Neural cell (in vitro differentiated cells): ENCODE measurements around the gene C10orf105. TPM values are rescaled to one million over a fixed set of nuclear protein-coding genes. Genes with fewer than 3 reads are reported as not detected.

Experiments used
- H2AFZ ChIP-seq: fragments of 200-600, 300-800 bp; sonication (generic), shearing (Covaris generic); 2 replicates; pipeline ENCODE4 v1.6.0; 2014; ENCODE audit warnings: low read depth, mild to moderate bottlenecking, antibody characterized with exemption, low read length, moderate library complexity
- H3F3A ChIP-seq: fragments of 200-600 bp; shearing (Covaris generic); 2 replicates; pipeline ENCODE4 v1.6.1; 2016; ENCODE audit warnings: mild to moderate bottlenecking, moderate library complexity, mixed read lengths, antibody characterized with exemption, low read length; ENCODE audit not compliant: insufficient read depth, poor library complexity, severe bottlenecking
- H3K27ac ChIP-seq: fragments of 200-600, 300-800 bp; sonication (generic), shearing (Covaris generic); 2 replicates; pipeline ENCODE4 v1.5.1; 2014; ENCODE audit warnings: mild to moderate bottlenecking, low read length, moderate library complexity
- H3K27me3 ChIP-seq: fragments of 300-800, 200-600 bp; sonication (generic), shearing (Covaris generic); 2 replicates; pipeline ENCODE4 v1.6.0; 2014; ENCODE audit warnings: mild to moderate bottlenecking, low read depth, low read length, moderate library complexity; ENCODE audit not compliant: insufficient read depth
- H3K36me3 ChIP-seq: fragments of 300-800, 200-600 bp; sonication (generic), shearing (Covaris generic); 2 replicates; pipeline ENCODE4 v1.5.1; 2014; ENCODE audit warnings: mild to moderate bottlenecking, antibody characterized with exemption, low read length, moderate library complexity; ENCODE audit not compliant: insufficient read depth
- H3K4me2 ChIP-seq: fragments of 300-800, 200-600 bp; sonication (generic), shearing (Covaris generic); 2 replicates; pipeline ENCODE4 v1.6.0; 2014; ENCODE audit warnings: mild to moderate bottlenecking, low read length
- H3K4me3 ChIP-seq: fragments of 300-800, 200-600 bp; sonication (generic), shearing (Covaris generic); 2 replicates; pipeline ENCODE4 v1.5.1; 2014; ENCODE audit warnings: mild to moderate bottlenecking, low read length, moderate library complexity
- H3K79me2 ChIP-seq: fragments of 200-600 bp; shearing (Covaris generic); replicated peaks from 2 replicates; pipeline ENCODE4 v1.6.0; 2014; ENCODE audit warnings: mild to moderate bottlenecking, low read length, moderate library complexity; ENCODE audit not compliant: insufficient read depth
- H3K9ac ChIP-seq: fragments of 300-800, 200-600 bp; sonication (generic), shearing (Covaris generic); 2 replicates; pipeline ENCODE4 v1.6.1; 2016; ENCODE audit warnings: mild to moderate bottlenecking, low read length, mixed read lengths
- H3K9me2 ChIP-seq: fragments of 200-600 bp; shearing (Covaris generic); 2 replicates; pipeline ENCODE4 v1.6.1; 2016; ENCODE audit warnings: mild to moderate bottlenecking, low read length, mixed read lengths; ENCODE audit not compliant: insufficient read depth
- H3K9me3 ChIP-seq: fragments of 200-600, 300-800 bp; sonication (generic), shearing (Covaris generic); 2 replicates; pipeline ENCODE4 v1.6.1; 2016; ENCODE audit warnings: mild to moderate bottlenecking, mixed run types, low read length, moderate library complexity, mixed read lengths
- H4K20me1 ChIP-seq: fragments of 200-600 bp; shearing (Covaris generic); 2 replicates; pipeline ENCODE4 v1.6.1; 2016; ENCODE audit warnings: mild to moderate bottlenecking, mixed run types; ENCODE audit not compliant: insufficient read depth
- CTCF ChIP-seq: fragments of 450-650 bp; IDR thresholded peaks from 2 replicates; pipeline ENCODE4 v1.5.1; 2014; ENCODE audit warnings: antibody characterized with exemption, mild to moderate bottlenecking, moderate library complexity; ENCODE audit not compliant: poor library complexity, severe bottlenecking
- EP300 ChIP-seq: fragments of 450-650 bp; conservative IDR thresholded peaks from 2 replicates; pipeline ENCODE4 v1.6.1; 2014; ENCODE audit warnings: antibody characterized with exemption, mild to moderate bottlenecking, moderate library complexity; ENCODE audit not compliant: poor library complexity, severe bottlenecking
- EZH2 ChIP-seq: fragments of 200-600, 300-800 bp; shearing (Covaris generic), sonication (generic); IDR thresholded peaks from 2 replicates; pipeline ENCODE4 v1.6.1; 2014; ENCODE audit warnings: antibody characterized with exemption, low read length, borderline replicate concordance, mild to moderate bottlenecking; ENCODE audit not compliant: insufficient read depth, poor library complexity, severe bottlenecking
- MXI1 ChIP-seq: fragments of 450-650 bp; conservative IDR thresholded peaks from 2 replicates; pipeline ENCODE4 v1.6.1; 2014; ENCODE audit warnings: antibody characterized with exemption, mild to moderate bottlenecking; ENCODE audit not compliant: poor library complexity, severe bottlenecking
- POLR2AphosphoS5 ChIP-seq: IDR thresholded peaks from 2 replicates; pipeline ENCODE4 v1.6.1; 2012
- RAD21 ChIP-seq: fragments of 450-650 bp; conservative IDR thresholded peaks from 2 replicates; pipeline ENCODE4 v1.6.1; 2014; ENCODE audit warnings: antibody characterized with exemption, mild to moderate bottlenecking, moderate library complexity
- REST ChIP-seq: IDR thresholded peaks from 2 replicates; pipeline ENCODE4 v1.6.1; 2012; ENCODE audit warnings: borderline replicate concordance
- SMC3 ChIP-seq: fragments of 450-650 bp; conservative IDR thresholded peaks from 2 replicates; pipeline ENCODE4 v1.6.1; 2014; ENCODE audit warnings: antibody characterized with exemption, mild to moderate bottlenecking, moderate library complexity; ENCODE audit not compliant: poor library complexity
- TAF1 ChIP-seq: IDR thresholded peaks from 2 replicates; pipeline ENCODE4 v1.6.1; 2012; ENCODE audit warnings: low read depth
- polyA plus RNA-seq: library from polyadenylated mRNA; depleted of rRNA; stranded (reverse); fragments of >200 nt; gene quantifications from 2 replicates; pipeline ENCODE4 v1.2.3, GENCODE V29; 2014

The C10orf105 gene
- polyA plus RNA-seq, 1 donor from 2014 or later: 0.11 TPM

- Histone ChIP-seq H3K9ac (no peak overlapping the region), H3K4me3 (no peak overlapping the region), H3K79me2 (no peaks in the 10 kb centered on the region), H3K36me3 (no peaks in the 10 kb centered on the region), H2AFZ (no peak overlapping the region), H3K27ac (no peak overlapping the region), H3K9me3 (no peaks in the 10 kb centered on the region), H3K9me2 (no peaks in the 10 kb centered on the region), H3F3A (no peaks in the 10 kb centered on the region), H3K4me2 (no peak overlapping the region), H4K20me1 (no peaks in the 10 kb centered on the region), H3K27me3 (no peaks in the 10 kb centered on the region)
- TF ChIP-seq RAD21: no peak
- TF ChIP-seq EZH2: no peak
- no peak for TF ChIP-seq REST
- no peak for TF ChIP-seq MXI1
- TF ChIP-seq EP300: no peak
- TF ChIP-seq POLR2AphosphoS5: no peak
- no peak for TF ChIP-seq TAF1
- no peak for TF ChIP-seq CTCF
- TF ChIP-seq SMC3: no peak
These were observed 41.5 kb upstream of the C10orf105 start for GRCh38 chr10:71761105-71761511.

GRCh38 chr10:71757399-71757922 lies 37.9 kb upstream of the C10orf105 start:
- no peaks in the 10 kb centered on the region for H3K36me3 ChIP-seq
- no peak for TF ChIP-seq EP300
- no peak for TF ChIP-seq CTCF
- no peak for TF ChIP-seq REST
- TF ChIP-seq MXI1: no peak
- TF ChIP-seq POLR2AphosphoS5: no peak
- TF ChIP-seq SMC3: no peak
- TF ChIP-seq EZH2: no peak
- no peak for TF ChIP-seq TAF1
- no peak for TF ChIP-seq RAD21
- H4K20me1 ChIP-seq: no peaks in the 10 kb centered on the region
- no peaks in the 10 kb centered on the region for H3K27me3 ChIP-seq
- no peak overlapping the region for H3K9ac ChIP-seq
- H3K4me3 ChIP-seq: no peak overlapping the region
- H3K4me2 ChIP-seq: no peak overlapping the region
- no peak overlapping the region for H2AFZ ChIP-seq
- H3F3A ChIP-seq: no peaks in the 10 kb centered on the region
- H3K9me2 ChIP-seq: no peaks in the 10 kb centered on the region
- H3K79me2 ChIP-seq: no peaks in the 10 kb centered on the region
- no peak overlapping the region for H3K27ac ChIP-seq
- H3K9me3 ChIP-seq: no peaks in the 10 kb centered on the region
